Right renal pelvis (tissue), 4 donors: ENCODE measurements around the gene DBX1. TPM values are rescaled to one million over a fixed set of nuclear protein-coding genes. Genes with fewer than 3 reads are reported as not detected.
"Not testable (repeated sequence)": the region's sequence is repeated elsewhere in the genome, so short reads cannot be mapped to it uniquely, and the experiment has no call there.

Source experiments
- DNase-seq, 4 donors: peaks; one replicate each; pipeline ENCODE4 v3.0.0-alpha.2; 2013; ENCODE audit warnings: low read depth in 4 of 4, low spot score in 3 of 4, missing footprints in 1 of 4
- polyA plus RNA-seq, 4 donors: library from polyadenylated mRNA; unstranded; fragments of 120-200 nt; gene quantifications; one replicate each; pipeline ENCODE4 v1.2.1, GENCODE V29; 2013; ENCODE audit not compliant: insufficient read length in 4 of 4

The DBX1 gene
- under 1 TPM in 1 of 4 donors, not detected in 3; 0.05 TPM for polyA plus RNA-seq

- no peak for DNase-seq
Observed at GRCh38 chr11:20160425-20161229, at the start of gene DBX1. Gene DBX1 (minus strand): TSS chr11:20160475. CDS start chr11:20160324, 151 bp downstream.

GRCh38 chr11:20208622-20209111 is 48.4 kb upstream of the DBX1 start:
- DNase-seq, result no peak

- no peak for DNase-seq
Observed at GRCh38 chr11:20207781-20208621, 47.7 kb upstream of the DBX1 start.

- DNase-seq, result no peak
Observed at GRCh38 chr11:20205807-20206206, 45.5 kb upstream of the DBX1 start.

GRCh38 chr11:20204681-20205080 is 44.4 kb upstream of the DBX1 start:
- DNase-seq, result no peak

- no peak for DNase-seq
Observed at GRCh38 chr11:20203831-20204230, 43.6 kb upstream of the DBX1 start.

GRCh38 chr11:20201231-20201630 is 41.0 kb upstream of the DBX1 start:
- no peak for DNase-seq

- not testable (repeated sequence) for DNase-seq
Observed at GRCh38 chr11:20200331-20200955, 40.2 kb upstream of the DBX1 start.

- no peak for DNase-seq
Observed at GRCh38 chr11:20197881-20198280, 37.6 kb upstream of the DBX1 start.

- no peak for DNase-seq
Observed at GRCh38 chr11:20194470-20194869, 34.2 kb upstream of the DBX1 start.

- DNase-seq, result no peak
Observed at GRCh38 chr11:20193307-20193706, 33.0 kb upstream of the DBX1 start.

- DNase-seq, result no peak
Observed at GRCh38 chr11:20192641-20193040, 32.4 kb upstream of the DBX1 start.

- DNase-seq, result no peak
Observed at GRCh38 chr11:20192151-20192550, 31.9 kb upstream of the DBX1 start.

- no peak for DNase-seq
Observed at GRCh38 chr11:20178976-20179375, 18.7 kb upstream of the DBX1 start.

GRCh38 chr11:20177136-20177535 is 16.9 kb upstream of the DBX1 start:
- no peak for DNase-seq

- no peak for DNase-seq
Observed at GRCh38 chr11:20172721-20173447, 12.6 kb upstream of the DBX1 start.

- DNase-seq, result no peak
Observed at GRCh38 chr11:20163783-20164481, 3.7 kb upstream of the DBX1 start.

- no peak for DNase-seq
Observed at GRCh38 chr11:20162824-20163782, 2.8 kb upstream of the DBX1 start.
